ENCODE data around the gene MYO18A.

GRCh38 chr17:29114141-29114540 is 66.1 kb downstream of the MYO18A start:
- TF ChIP-seq CTCF (conservative IDR thresholded peaks at IDR 0.05) (no peak), ZFX (IDR thresholded peaks at IDR 0.05) (no peak)

Measured in C4-2B (cell line).